Karpas-422 (cell line): ENCODE results near the gene CTDNEP1. TPM values are rescaled to one million over a fixed set of nuclear protein-coding genes. Genes with fewer than 3 reads are reported as not detected.

Experiments
- DNase-seq: peaks from one replicate; pipeline ENCODE4 v3.0.0-alpha.2; 2015
- H2AFZ ChIP-seq: fragments of 200-600 bp; sonication (generic); 2 replicates; pipeline ENCODE4 v1.6.1; 2014; ENCODE audit warnings: antibody characterized with exemption, low read length, mixed read lengths
- H3K27ac ChIP-seq: fragments of 200-600 bp; sonication (generic); 2 replicates; pipeline ENCODE4 v1.5.1; 2014; ENCODE audit warnings: mild to moderate bottlenecking, low read length, moderate library complexity
- H3K27me3 ChIP-seq: fragments of 200-600 bp; sonication (generic); 2 replicates; pipeline ENCODE4 v1.6.1; 2014; ENCODE audit warnings: low read length, mixed read lengths
- H3K36me3 ChIP-seq: fragments of 200-600 bp; sonication (generic); 2 replicates; pipeline ENCODE4 v1.6.1; 2014; ENCODE audit warnings: low read length, mixed read lengths; ENCODE audit not compliant: insufficient read depth
- H3K4me1 ChIP-seq: fragments of 200-600 bp; sonication (generic); 2 replicates; pipeline ENCODE4 v1.6.1; 2014; ENCODE audit warnings: mild to moderate bottlenecking, low read length, mixed read lengths
- H3K4me2 ChIP-seq: fragments of 200-600 bp; sonication (generic); 2 replicates; pipeline ENCODE4 v1.6.1; 2014; ENCODE audit warnings: low read length, low read depth, mild to moderate bottlenecking; ENCODE audit not compliant: poor library complexity, severe bottlenecking
- H3K4me3 ChIP-seq: fragments of 200-600 bp; sonication (generic); 2 replicates; pipeline ENCODE4 v1.5.1; 2014; ENCODE audit warnings: mild to moderate bottlenecking, antibody characterized with exemption, low read length, mixed read lengths
- H3K79me2 ChIP-seq: fragments of 200-600 bp; sonication (generic); 2 replicates; pipeline ENCODE4 v1.6.1; 2014; ENCODE audit warnings: mild to moderate bottlenecking, low read length, mixed read lengths
- H3K9ac ChIP-seq: fragments of 200-600 bp; sonication (generic); 2 replicates; pipeline ENCODE4 v1.6.0; 2014; ENCODE audit warnings: low read length
- H3K9me2 ChIP-seq: fragments of 200-600 bp; sonication (generic), shearing (Covaris generic); replicated peaks from 2 replicates; pipeline ENCODE4 v1.6.0; 2014; ENCODE audit warnings: mild to moderate bottlenecking, low read length, moderate library complexity; ENCODE audit not compliant: insufficient read depth
- H3K9me3 ChIP-seq: fragments of 300-700, 200-600 bp; sonication (generic); 2 replicates; pipeline ENCODE4 v1.6.1; 2014; ENCODE audit warnings: low read length, mixed read lengths
- H4K20me1 ChIP-seq: fragments of 200-600 bp; sonication (generic); 2 replicates; pipeline ENCODE4 v1.6.1; 2014; ENCODE audit warnings: mild to moderate bottlenecking, antibody characterized with exemption, low read length, low read depth; ENCODE audit not compliant: insufficient read depth
- total RNA-seq: library from RNA; depleted of rRNA; stranded (reverse); fragments of >200 nt; shearing (Covaris generic); gene quantifications from 2 replicates; pipeline ENCODE4 v1.2.3, GENCODE V29; 2014; ENCODE audit warnings: low replicate concordance

CTDNEP1 gene
- total RNA-seq, 1 experiment from 2014 or later, result 52.6 TPM

GRCh38 chr17:7224661-7225111 is 26.8 kb downstream of the CTDNEP1 start:
- Histone ChIP-seq H3K27ac (no peak overlapping the region), H3K9me2 (no peaks in the 10 kb centered on the region), H2AFZ (no peak overlapping the region), H3K79me2 (peaks cover 13% of the 10 kb centered on the region), H3K27me3 (no peaks in the 10 kb centered on the region), H3K4me1 (peaks cover 32% of the 10 kb centered on the region), H3K9ac (no peak overlapping the region), H4K20me1 (peaks cover 7% of the 10 kb centered on the region; the same call in 1 of the 2 replicates), H3K36me3 (peaks cover 16% of the 10 kb centered on the region), H3K9me3 (no peaks in the 10 kb centered on the region), H3K4me2 (no peak overlapping the region), H3K4me3 (no peak overlapping the region)
- no peak for DNase-seq

DNA sequence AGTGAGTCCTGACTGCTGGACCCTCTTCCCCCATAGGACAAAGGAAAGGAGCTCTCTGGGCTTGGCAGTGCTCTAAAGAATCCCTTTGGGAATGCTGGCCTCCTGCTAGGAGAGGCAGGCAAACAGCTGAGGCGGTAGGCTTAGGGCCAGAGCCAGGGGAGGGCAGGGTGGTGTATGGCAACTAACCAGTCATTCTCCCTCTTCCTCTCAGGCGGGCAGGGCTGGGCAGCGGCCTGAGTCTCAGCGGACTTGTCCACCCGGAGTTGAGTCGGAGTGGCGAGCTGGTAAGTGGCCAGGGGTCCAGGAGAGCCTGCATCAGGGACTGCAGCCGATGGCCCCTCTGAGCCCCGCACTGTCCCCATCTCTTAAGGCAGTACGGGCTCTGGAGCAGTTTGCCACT is 27.4 kb downstream of the CTDNEP1 start:
- Histone ChIP-seq H3K36me3 (peaks cover 14% of the 10 kb centered on the region), H3K9ac (no peak overlapping the region), H3K27me3 (no peaks in the 10 kb centered on the region)

GRCh38 chr17:7223375-7223774 is 28.2 kb downstream of the CTDNEP1 start:
- Histone ChIP-seq H3K79me2 (peaks cover 10% of the 10 kb centered on the region), H4K20me1 (peaks cover 7% of the 10 kb centered on the region; the same call in 1 of the 2 replicates), H3K4me3 (no peak overlapping the region), H3K4me2 (no peak overlapping the region), H3K9ac (no peak overlapping the region), H2AFZ (no peak overlapping the region), H3K4me1 (peaks cover 45% of the 10 kb centered on the region), H3K9me2 (no peaks in the 10 kb centered on the region), H3K36me3 (peaks cover 14% of the 10 kb centered on the region), H3K9me3 (no peaks in the 10 kb centered on the region), H3K27me3 (no peaks in the 10 kb centered on the region), H3K27ac (no peak overlapping the region)
- DNase-seq, result no peak

More for the DNA sequence above, 27.4 kb downstream of the CTDNEP1 start:
- H3K4me1 ChIP-seq, result peaks cover 38% of the 10 kb centered on the region
- no peak for DNase-seq
- no peak overlapping the region for H3K4me2 ChIP-seq
- no peak overlapping the region for H3K4me3 ChIP-seq
- peaks cover 10% of the 10 kb centered on the region for H3K79me2 ChIP-seq
- no peak overlapping the region for H3K27ac ChIP-seq
- no peaks in the 10 kb centered on the region for H3K9me2 ChIP-seq
- H2AFZ ChIP-seq, result no peak overlapping the region
- H3K9me3 ChIP-seq, result no peaks in the 10 kb centered on the region
- H4K20me1 ChIP-seq, result peaks cover 7% of the 10 kb centered on the region; the same call in 1 of the 2 replicates

- Histone ChIP-seq H3K36me3 (peaks cover 14% of the 10 kb centered on the region), H3K9ac (no peak overlapping the region)
These were observed 28.6 kb downstream of the CTDNEP1 start for GRCh38 chr17:7222972-7223292.

GRCh38 chr17:7222093-7222971 is 29.2 kb downstream of the CTDNEP1 start:
- Histone ChIP-seq H3K27me3 (no peaks in the 10 kb centered on the region), H3K9ac (peak overlapping the region; percentile 95; the same call in 1 of the 2 replicates), H3K4me2 (no peak overlapping the region), H3K9me3 (no peaks in the 10 kb centered on the region), H3K36me3 (peaks cover 13% of the 10 kb centered on the region), H3K4me3 (no peak overlapping the region), H3K9me2 (no peaks in the 10 kb centered on the region), H4K20me1 (peaks cover 7% of the 10 kb centered on the region; the same call in 1 of the 2 replicates), H3K27ac (peak overlapping the region; percentile 56; the same call in 1 of the 2 replicates), H2AFZ (no peak overlapping the region), H3K79me2 (peaks cover 10% of the 10 kb centered on the region), H3K4me1 (peaks cover 54% of the 10 kb centered on the region)
- no peak for DNase-seq

More at GRCh38 chr17:7222972-7223292, 28.6 kb downstream of the CTDNEP1 start:
- Histone ChIP-seq H3K4me3 (no peak overlapping the region), H2AFZ (no peak overlapping the region), H3K9me3 (no peaks in the 10 kb centered on the region), H3K9me2 (no peaks in the 10 kb centered on the region), H3K27ac (no peak overlapping the region), H3K4me1 (peaks cover 49% of the 10 kb centered on the region), H4K20me1 (peaks cover 7% of the 10 kb centered on the region; the same call in 1 of the 2 replicates), H3K4me2 (no peak overlapping the region), H3K27me3 (no peaks in the 10 kb centered on the region), H3K79me2 (peaks cover 10% of the 10 kb centered on the region)
- no peak for DNase-seq

DNA sequence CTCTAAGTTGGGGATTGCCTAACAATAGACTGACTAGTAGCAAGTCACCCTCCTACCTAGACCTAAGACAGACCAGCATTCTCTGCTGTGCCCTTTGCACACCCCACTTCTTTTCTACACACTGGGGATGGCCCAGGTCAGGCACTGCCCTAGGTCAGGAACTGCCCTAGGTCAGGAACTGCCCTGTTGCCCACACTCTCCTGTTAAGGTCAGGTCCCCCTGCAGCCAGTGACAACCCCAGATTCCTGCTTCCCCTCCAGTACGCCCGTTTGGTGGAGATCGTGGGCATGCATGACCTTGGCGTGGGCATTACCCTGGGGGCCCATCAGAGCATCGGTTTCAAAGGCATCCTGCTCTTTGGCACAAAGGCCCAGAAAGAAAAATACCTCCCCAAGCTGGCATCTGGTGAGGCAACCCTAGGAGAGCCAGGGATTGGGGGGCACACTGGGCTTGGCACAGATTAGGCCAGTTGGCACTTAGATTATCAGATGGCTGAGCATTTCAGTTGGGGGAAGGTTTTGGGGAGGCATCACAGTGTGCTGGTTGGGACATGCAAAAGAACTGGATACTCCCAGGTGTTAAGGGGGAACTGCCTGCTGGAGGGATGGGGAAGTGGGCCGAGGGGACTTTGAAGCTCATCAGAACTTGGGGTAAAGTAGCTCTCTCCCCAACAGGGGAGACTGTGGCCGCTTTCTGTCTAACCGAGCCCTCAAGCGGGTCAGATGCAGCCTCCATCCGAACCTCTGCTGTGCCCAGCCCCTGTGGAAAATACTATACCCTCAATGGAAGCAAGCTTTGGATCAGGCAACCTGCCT is 30.0 kb downstream of the CTDNEP1 start:
- Histone ChIP-seq H3K4me1 (peaks cover 60% of the 10 kb centered on the region), H3K27ac (peak overlapping the region; percentile 56), H3K79me2 (peaks cover 16% of the 10 kb centered on the region), H3K4me3 (peak overlapping the region; percentile 88; the same call in 1 of the 2 replicates), H3K27me3 (no peaks in the 10 kb centered on the region), H3K36me3 (peaks cover 11% of the 10 kb centered on the region), H4K20me1 (peaks cover 7% of the 10 kb centered on the region; the same call in 1 of the 2 replicates), H3K9ac (peak overlapping the region; percentile 95), H2AFZ (no peak overlapping the region), H3K9me3 (no peaks in the 10 kb centered on the region), H3K4me2 (peak overlapping the region; percentile 98), H3K9me2 (no peaks in the 10 kb centered on the region)
- peak; percentile 57 for DNase-seq

- H3K9me3 ChIP-seq, result no peaks in the 10 kb centered on the region
- peaks cover 8% of the 10 kb centered on the region; the same call in 1 of the 2 replicates for H3K36me3 ChIP-seq
- peak overlapping the region; percentile 87 for H3K27ac ChIP-seq
- H3K9ac ChIP-seq, result peak overlapping the region; percentile 95
- H3K27me3 ChIP-seq, result no peaks in the 10 kb centered on the region
- peaks cover 7% of the 10 kb centered on the region; the same call in 1 of the 2 replicates for H4K20me1 ChIP-seq
- DNase-seq, result peak; percentile 89
- H2AFZ ChIP-seq, result no peak overlapping the region
- peak overlapping the region; percentile 98 for H3K4me2 ChIP-seq
- H3K79me2 ChIP-seq, result peaks cover 24% of the 10 kb centered on the region
- peaks cover 67% of the 10 kb centered on the region for H3K4me1 ChIP-seq
- H3K4me3 ChIP-seq, result peak overlapping the region; percentile 88
- H3K9me2 ChIP-seq, result no peaks in the 10 kb centered on the region
These were observed 30.8 kb downstream of the CTDNEP1 start for GRCh38 chr17:7220593-7221277.
